Activated CD4-positive, alpha-beta T cell treated with anti-CD3 and anti-CD28 coated beads, Interleukin-2, amount 50 U/mL, for 1 hour (primary cell): ENCODE data around the gene AOPEP.
"Not testable (repeated sequence)": the region's sequence is repeated elsewhere in the genome, so short reads cannot be mapped to it uniquely, and the experiment has no call there.

Experiments
- DNase-seq: peaks from one replicate; pipeline ENCODE4 v3.0.0-alpha.2; 2020

Gene AOPEP

GRCh38 chr9:94921656-94922055 is 195.2 kb downstream of the AOPEP start:
- DNase-seq: no peak

- no peak for DNase-seq
Observed at GRCh38 chr9:94922098-94922607, 195.7 kb downstream of the AOPEP start.

GRCh38 chr9:94922691-94923107 is 196.2 kb downstream of the AOPEP start:
- DNase-seq: no peak

GRCh38 chr9:94923326-94924089 is 197.0 kb downstream of the AOPEP start:
- DNase-seq: no peak

GRCh38 chr9:94925751-94926430 is 199.4 kb downstream of the AOPEP start:
- DNase-seq: no peak

GRCh38 chr9:94926431-94926800 is 199.9 kb downstream of the AOPEP start:
- no peak for DNase-seq

GRCh38 chr9:94927048-94927761 is 200.7 kb downstream of the AOPEP start:
- DNase-seq: no peak

GRCh38 chr9:94927762-94928670 is 201.5 kb downstream of the AOPEP start:
- DNase-seq: no peak

- no peak for DNase-seq
Observed at GRCh38 chr9:94928691-94929368, 202.3 kb downstream of the AOPEP start.

- no peak for DNase-seq
Observed at GRCh38 chr9:94929369-94929756, 202.9 kb downstream of the AOPEP start.

GRCh38 chr9:94931036-94931633 is 204.6 kb downstream of the AOPEP start:
- no peak for DNase-seq

GRCh38 chr9:94931740-94932139 is 205.2 kb downstream of the AOPEP start:
- no peak for DNase-seq

- DNase-seq: no peak
Observed at GRCh38 chr9:94932652-94933510, 206.4 kb downstream of the AOPEP start.

- DNase-seq: no peak
Observed at GRCh38 chr9:94933511-94933828, 207.0 kb downstream of the AOPEP start.

- no peak for DNase-seq
Observed at GRCh38 chr9:94934816-94935328, 208.4 kb downstream of the AOPEP start.

GRCh38 chr9:94935396-94935795 is 208.9 kb downstream of the AOPEP start:
- no peak for DNase-seq

GRCh38 chr9:94936419-94936818 is 209.9 kb downstream of the AOPEP start:
- DNase-seq: no peak

- no peak for DNase-seq
Observed at GRCh38 chr9:94937214-94937903, 210.9 kb downstream of the AOPEP start.

- no peak for DNase-seq
Observed at GRCh38 chr9:94938384-94938783, 211.9 kb downstream of the AOPEP start.

- not testable (repeated sequence) for DNase-seq
Observed at GRCh38 chr9:94940296-94940695, 213.8 kb downstream of the AOPEP start.
